ENCODE data around the gene HDGF.
A peak's percentile ranks its signal among the peaks of the same experiment; 100 is the strongest.

Gene HDGF

GRCh38 chr1:156692441-156692924 is 59.0 kb downstream of the HDGF start:
- H3K18ac ChIP-seq (ENCODE audit: low read length): peak overlapping the region; percentile 58
- peak overlapping the region; percentile 87 for H2BK120ac ChIP-seq (ENCODE audit: insufficient read depth, low read length, poor library complexity)
- peak overlapping the region; percentile 57 for H3K4ac ChIP-seq (ENCODE audit: low read depth, low read length)
- H4K12ac ChIP-seq (ENCODE audit: low read depth, low read length): no peak overlapping the region
- H3K4me3 ChIP-seq (ENCODE audit: low read depth, low read length): no peak overlapping the region
- H3K9ac ChIP-seq (ENCODE audit: low read length): no peak overlapping the region
- no peak for DNase-seq
- WGBS (ENCODE audit: extremely low coverage, insufficient coverage, insufficient read length): no CpG with 5 or more reads among the region's 13 CpGs
- peaks cover 32% of the 10 kb centered on the region for H3K79me1 ChIP-seq (ENCODE audit: low read length)
- peak overlapping the region; percentile 45 for H3K4me2 ChIP-seq (ENCODE audit: low read length)
- H3K79me2 ChIP-seq (ENCODE audit: control insufficient read depth, insufficient read depth, low read length, poor library complexity): peaks cover 3% of the 10 kb centered on the region
- peak overlapping the region; percentile 62 for H2BK5ac ChIP-seq (ENCODE audit: low read depth, low read length, poor library complexity)
- H2BK12ac ChIP-seq (ENCODE audit: low read length): peak overlapping the region; percentile 94
- peak overlapping the region; percentile 56 for H4K8ac ChIP-seq (ENCODE audit: low read depth, low read length)
- no peak overlapping the region for H3K23ac ChIP-seq (ENCODE audit: low read length)
- peak overlapping the region; percentile 19 for H2AK5ac ChIP-seq (ENCODE audit: low read length)
- no peaks in the 10 kb centered on the region for H3K27me3 ChIP-seq (ENCODE audit: insufficient read depth, low read length)
- H3K14ac ChIP-seq (ENCODE audit: low read length): peak overlapping the region; percentile 41
- H2AFZ ChIP-seq (ENCODE audit: insufficient read depth, low read length, poor library complexity): peak overlapping the region; percentile 43
- peak overlapping the region; percentile 94 for H4K91ac ChIP-seq (ENCODE audit: low read depth, low read length)
- H3K4me1 ChIP-seq (ENCODE audit: control insufficient read depth in 1 of 2, insufficient read depth in 2 of 2, low read length in 2 of 2): peaks cover 44 to 52% of the 10 kb centered on the region in 2 experiments
- no peaks in the 10 kb centered on the region for H3K36me3 ChIP-seq (ENCODE audit: control insufficient read depth in 1 of 2, insufficient read depth in 2 of 2, low read length in 2 of 2)
- no peaks in the 10 kb centered on the region for H3K9me3 ChIP-seq (ENCODE audit: insufficient read depth, low read depth, low read length)
- peak overlapping the region; percentile 84 for H3K27ac ChIP-seq (ENCODE audit: low read depth, low read length)
